ENCODE results near the gene UBQLNL. TPM values are rescaled to one million over a fixed set of nuclear protein-coding genes. Genes with fewer than 3 reads are reported as not detected.

UBQLNL gene
- total and polyA plus RNA-seq, 2 of the 13 experiments (the other 11 are each of a cell fraction or from before 2014, with no cell fraction given), result 0.08 TPM; not detected in 1

- 0% methylated on average over 3 of the region's 8 CpGs for WGBS (ENCODE audit: low lambda C conversion rate)
- ATAC-seq (peak; percentile 93), FAIRE-seq (no peak), DNase-seq (ENCODE audit: low spot score) (peak; percentile 18)
- H3K9ac ChIP-seq (ENCODE audit: insufficient read depth, low read depth, low read length), result no peak overlapping the region
- no peak overlapping the region for H3K4me2 ChIP-seq (ENCODE audit: low read depth, low read length)
- no peak overlapping the region for H3K27ac ChIP-seq (ENCODE audit: extremely low read length, insufficient read depth, low read length)
- ChIA-PET POLR2A (no interaction called here), CTCF (ENCODE audit: low intra/inter-chr PET ratio, low total read pairs) (no interaction called here)
- H3K79me2 ChIP-seq (ENCODE audit: insufficient read depth, low read length), result no peaks in the 10 kb centered on the region
- H3K9me3 ChIP-seq (ENCODE audit: low read length), result no peaks in the 10 kb centered on the region
- no peaks in the 10 kb centered on the region for H3K36me3 ChIP-seq (replicated peaks in 1 of 2; ENCODE audit: control insufficient read depth in 1 of 2, insufficient read depth in 2 of 2, low read length in 2 of 2)
- H3K4me3 ChIP-seq (replicated peaks in 1 of 3; ENCODE audit: insufficient read depth in 1 of 3, low read depth in 2 of 3, low read length in 3 of 3), result no peak overlapping the region
- H2AFZ ChIP-seq (ENCODE audit: low read length), result no peak overlapping the region
- BruUV-seq (replicated peaks), result no TSS peak
- no peaks in the 10 kb centered on the region for H3K4me1 ChIP-seq (ENCODE audit: insufficient read depth, low read length)
- H4K20me1 ChIP-seq (ENCODE audit: insufficient read depth, low read length), result no peaks in the 10 kb centered on the region
- no peak for TF ChIP-seq FOXA1 (IDR thresholded peaks at IDR 0.05)
- TF ChIP-seq FOXA1 (CRISPR knock-in tag; IDR thresholded peaks at IDR 0.05), result peak; percentile 81
- TF ChIP-seq TEAD3 (CRISPR knock-in tag; optimal IDR thresholded peaks at IDR 0.05; ENCODE audit: borderline replicate concordance), result peak; percentile 51
- no peak for TF ChIP-seq ZFAT (CRISPR knock-in tag; conservative IDR thresholded peaks at IDR 0.05)
- peaks cover 0 to 10% of the 10 kb centered on the region in 2 experiments; a peak in 3 of 5 replicates for H3K27me3 ChIP-seq (ENCODE audit: control insufficient read depth in 1 of 2, insufficient read depth in 2 of 2, low read length in 2 of 2)
- in situ Hi-C loops (cut with HindIII; ENCODE audit: extremely low pct_ligation_motif_present, low pct_unique_long_range_greater_than_20kb) (no loop called here), intact Hi-C loops (cut with micrococcal nuclease; ENCODE audit: unreplicated experiment) (no loop called here)
These were observed 7.9 kb downstream of the UBQLNL start for GRCh38 chr11:5508605-5509004.

GRCh38 chr11:5507933-5508305 is 8.6 kb downstream of the UBQLNL start:
- 7% methylated on average over 2 of the region's 6 CpGs for WGBS (ENCODE audit: low lambda C conversion rate)
- CTCF ChIA-PET (ENCODE audit: low intra/inter-chr PET ratio, low total read pairs), result no interaction called here
- BruUV-seq (replicated peaks), result no TSS peak
- no peak for FAIRE-seq
- Histone ChIP-seq H3K36me3 (replicated peaks in 1 of 2; ENCODE audit: control insufficient read depth in 1 of 2, insufficient read depth in 2 of 2, low read length in 2 of 2) (no peaks in the 10 kb centered on the region), H3K27ac (ENCODE audit: extremely low read length, insufficient read depth, low read length) (no peak overlapping the region), H3K4me2 (ENCODE audit: low read depth, low read length) (no peak overlapping the region), H2AFZ (ENCODE audit: low read length) (no peak overlapping the region), H3K9ac (ENCODE audit: insufficient read depth, low read depth, low read length) (no peak overlapping the region), H3K9me3 (ENCODE audit: low read length) (no peaks in the 10 kb centered on the region), H4K20me1 (ENCODE audit: insufficient read depth, low read length) (no peaks in the 10 kb centered on the region), H3K27me3 (ENCODE audit: control insufficient read depth in 1 of 2, insufficient read depth in 2 of 2, low read length in 2 of 2) (peaks cover 0 to 10% of the 10 kb centered on the region in 2 experiments; a peak in 3 of 5 replicates), H3K4me3 (replicated peaks in 1 of 3; ENCODE audit: insufficient read depth in 1 of 3, low read depth in 2 of 3, low read length in 3 of 3) (no peak overlapping the region), H3K79me2 (ENCODE audit: insufficient read depth, low read length) (no peaks in the 10 kb centered on the region), H3K4me1 (ENCODE audit: insufficient read depth, low read length) (no peaks in the 10 kb centered on the region)
- DNase-seq (ENCODE audit: low spot score), result no peak
- POLR2A ChIA-PET, result no interaction called here
- in situ Hi-C loops (cut with HindIII; ENCODE audit: extremely low pct_ligation_motif_present, low pct_unique_long_range_greater_than_20kb) (no loop called here), intact Hi-C loops (cut with micrococcal nuclease; ENCODE audit: unreplicated experiment) (no loop called here)
- no peak for ATAC-seq
- TF ChIP-seq ZNF770 (CRISPR knock-in tag; IDR thresholded peaks at IDR 0.05) (no peak), DMTF1 (CRISPR knock-in tag; IDR thresholded peaks at IDR 0.05) (no peak), ZNF83 (CRISPR knock-in tag; IDR thresholded peaks at IDR 0.05; ENCODE audit: borderline replicate concordance) (no peak), IRF1 (CRISPR knock-in tag; IDR thresholded peaks at IDR 0.05; ENCODE audit: low read depth) (no peak), FOSL2 (CRISPR knock-in tag; IDR thresholded peaks at IDR 0.05) (no peak)
